Astrocyte (in vitro differentiated cells and primary cell): Measurements from ENCODE around the gene PHC1. TPM values are rescaled to one million over a fixed set of nuclear protein-coding genes. Genes with fewer than 3 reads are reported as not detected.

ENCODE experiments used
- DNase-seq: peaks from one replicate; pipeline ENCODE4 v3.0.0-alpha.2; 2010; ENCODE audit warnings: low read depth
- FAIRE-seq: peaks from 2 replicates; lab custom pipeline; 2011; peaks lifted over from hg19 to GRCh38; lab: Jason Lieb, UNC
- H2AFZ ChIP-seq: 2 replicates; pipeline ENCODE4 v1.6.0; 2012; ENCODE audit warnings: low read depth, low read length, inconsistent platforms
- H3K27ac ChIP-seq: 2 replicates; pipeline ENCODE4 v1.5.1; 2011; ENCODE audit warnings: low read depth, low read length, inconsistent platforms
- H3K27me3 ChIP-seq: 2 replicates; pipeline ENCODE4 v1.6.0; 2011; ENCODE audit warnings: low read length, inconsistent platforms; ENCODE audit not compliant: insufficient read depth
- H3K36me3 ChIP-seq: 2 replicates; pipeline ENCODE4 v1.5.1; 2011; ENCODE audit warnings: low read length, inconsistent platforms; ENCODE audit not compliant: insufficient read depth
- H3K4me1 ChIP-seq: 2 replicates; pipeline ENCODE4 v1.5.1; 2011; ENCODE audit warnings: low read length, inconsistent platforms; ENCODE audit not compliant: insufficient read depth
- H3K4me2 ChIP-seq: 2 replicates; pipeline ENCODE4 v1.6.0; 2012; ENCODE audit warnings: low read length, inconsistent platforms
- H3K4me3 ChIP-seq: 2 replicates; pipeline ENCODE4 v1.5.1; 2011; ENCODE audit warnings: low read depth, mild to moderate bottlenecking, low read length, inconsistent platforms; ENCODE audit not compliant: insufficient read depth
- H3K79me2 ChIP-seq: 2 replicates; pipeline ENCODE4 v1.6.0; 2012; ENCODE audit warnings: mild to moderate bottlenecking, low read length, inconsistent platforms; ENCODE audit not compliant: insufficient read depth
- H3K9ac ChIP-seq: 2 replicates; pipeline ENCODE4 v1.6.0; 2012; ENCODE audit warnings: mild to moderate bottlenecking, low read length, inconsistent platforms
- H3K9me3 ChIP-seq: 2 replicates; pipeline ENCODE4 v1.5.1; 2012; ENCODE audit warnings: low read depth, mild to moderate bottlenecking, low read length, inconsistent platforms; ENCODE audit not compliant: insufficient read depth
- H4K20me1 ChIP-seq: 2 replicates; pipeline ENCODE4 v1.6.0; 2012; ENCODE audit warnings: low read length, inconsistent platforms; ENCODE audit not compliant: insufficient read depth
- H3K27ac Mint-ChIP-seq: one replicate; pipeline ENCODE4 v1.8.0; 2021; ENCODE audit warnings: mild to moderate bottlenecking, mixed read lengths; ENCODE audit not compliant: unreplicated experiment
- H3K27me3 Mint-ChIP-seq: one replicate; pipeline ENCODE4 v1.8.0; 2021; ENCODE audit warnings: low read depth, mixed read lengths; ENCODE audit not compliant: unreplicated experiment
- H3K36me3 Mint-ChIP-seq: one replicate; pipeline ENCODE4 v1.8.0; 2021; ENCODE audit warnings: low read depth, mixed read lengths; ENCODE audit not compliant: unreplicated experiment
- H3K4me1 Mint-ChIP-seq: one replicate; pipeline ENCODE4 v1.8.0; 2021; ENCODE audit warnings: low read depth, mixed read lengths; ENCODE audit not compliant: unreplicated experiment
- H3K4me3 Mint-ChIP-seq: one replicate; pipeline ENCODE4 v1.8.0; 2021; ENCODE audit warnings: mild to moderate bottlenecking, moderate library complexity, mixed read lengths; ENCODE audit not compliant: unreplicated experiment
- H3K9me3 Mint-ChIP-seq: one replicate; pipeline ENCODE4 v1.8.0; 2021; ENCODE audit warnings: mild to moderate bottlenecking, mixed read lengths; ENCODE audit not compliant: unreplicated experiment
- EZH2 ChIP-seq: IDR thresholded peaks from 2 replicates; pipeline ENCODE4 v1.6.1; 2012; ENCODE audit warnings: mild to moderate bottlenecking, low read length, inconsistent platforms; ENCODE audit not compliant: insufficient read depth
- total RNA-seq: library from RNA; stranded (reverse); gene quantifications from 2 replicates; pipeline ENCODE4 v1.2.1, GENCODE V29; 2021
- TF ChIP-seq, protein P1 (sequence below): IDR thresholded peaks from 2 replicates; pipeline ENCODE4 v1.5.1; 2011; ENCODE audit warnings: low read depth, mild to moderate bottlenecking, inconsistent platforms, low read length, moderate library complexity; ENCODE audit not compliant: insufficient read depth

PHC1 gene
- total RNA-seq, 1 donor from 2014 or later, result 35.4 TPM

GRCh38 chr12:8969861-8970411 is 55.6 kb downstream of the PHC1 start:
- Histone ChIP-seq H3K4me3 (no peak overlapping the region), H3K9ac (no peak overlapping the region), H3K4me2 (no peak overlapping the region), H4K20me1 (no peaks in the 10 kb centered on the region), H3K36me3 (no peaks in the 10 kb centered on the region), H3K4me1 (no peaks in the 10 kb centered on the region), H3K79me2 (no peaks in the 10 kb centered on the region), H2AFZ (no peak overlapping the region), H3K27me3 (no peaks in the 10 kb centered on the region), H3K27ac (no peak overlapping the region), H3K9me3 (peaks cover 7% of the 10 kb centered on the region)
- no peaks in the 10 kb centered on the region for H3K4me1 Mint-ChIP-seq
- DNase-seq (no peak), FAIRE-seq (no peak)
- no peak overlapping the region for H3K27ac Mint-ChIP-seq
- TF ChIP-seq EZH2, result no peak
- TF ChIP-seq, protein P1, sequence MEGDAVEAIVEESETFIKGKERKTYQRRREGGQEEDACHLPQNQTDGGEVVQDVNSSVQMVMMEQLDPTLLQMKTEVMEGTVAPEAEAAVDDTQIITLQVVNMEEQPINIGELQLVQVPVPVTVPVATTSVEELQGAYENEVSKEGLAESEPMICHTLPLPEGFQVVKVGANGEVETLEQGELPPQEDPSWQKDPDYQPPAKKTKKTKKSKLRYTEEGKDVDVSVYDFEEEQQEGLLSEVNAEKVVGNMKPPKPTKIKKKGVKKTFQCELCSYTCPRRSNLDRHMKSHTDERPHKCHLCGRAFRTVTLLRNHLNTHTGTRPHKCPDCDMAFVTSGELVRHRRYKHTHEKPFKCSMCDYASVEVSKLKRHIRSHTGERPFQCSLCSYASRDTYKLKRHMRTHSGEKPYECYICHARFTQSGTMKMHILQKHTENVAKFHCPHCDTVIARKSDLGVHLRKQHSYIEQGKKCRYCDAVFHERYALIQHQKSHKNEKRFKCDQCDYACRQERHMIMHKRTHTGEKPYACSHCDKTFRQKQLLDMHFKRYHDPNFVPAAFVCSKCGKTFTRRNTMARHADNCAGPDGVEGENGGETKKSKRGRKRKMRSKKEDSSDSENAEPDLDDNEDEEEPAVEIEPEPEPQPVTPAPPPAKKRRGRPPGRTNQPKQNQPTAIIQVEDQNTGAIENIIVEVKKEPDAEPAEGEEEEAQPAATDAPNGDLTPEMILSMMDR, result no peak
- no peaks in the 10 kb centered on the region for H3K27me3 Mint-ChIP-seq
- H3K36me3 Mint-ChIP-seq, result no peaks in the 10 kb centered on the region
- H3K4me3 Mint-ChIP-seq, result no peak overlapping the region
- peaks cover 4% of the 10 kb centered on the region for H3K9me3 Mint-ChIP-seq

DNA sequence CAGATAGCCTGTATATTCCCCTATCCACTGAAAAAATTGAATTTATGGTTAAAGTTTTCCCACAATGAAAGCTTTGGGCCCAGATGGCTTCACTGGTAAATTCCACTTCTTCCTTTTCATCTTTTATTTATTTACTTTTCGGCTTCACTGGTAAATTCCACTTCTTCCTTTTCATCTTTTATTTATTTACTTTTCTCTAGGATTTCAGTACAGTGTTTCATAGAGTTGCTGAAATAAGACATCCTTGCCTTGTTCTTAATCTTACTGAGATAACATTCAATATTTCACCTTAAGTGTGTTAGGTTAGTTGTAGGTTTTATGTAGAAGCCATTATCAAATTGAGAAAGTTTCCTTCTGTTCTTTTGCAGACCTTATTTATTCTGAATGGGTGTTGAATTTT is 56.1 kb downstream of the PHC1 start:
- H3K4me1 ChIP-seq, result no peaks in the 10 kb centered on the region
- Mint-ChIP-seq H3K27ac (no peak overlapping the region), H3K36me3 (no peaks in the 10 kb centered on the region), H3K4me1 (no peaks in the 10 kb centered on the region), H3K27me3 (no peaks in the 10 kb centered on the region), H3K9me3 (peaks cover 4% of the 10 kb centered on the region), H3K4me3 (no peak overlapping the region)
- no peaks in the 10 kb centered on the region for H3K79me2 ChIP-seq
- H3K27me3 ChIP-seq, result no peaks in the 10 kb centered on the region
- H3K9me3 ChIP-seq, result peaks cover 7% of the 10 kb centered on the region
- no peak for DNase-seq
- no peak overlapping the region for H3K4me2 ChIP-seq
- no peak for FAIRE-seq
- H3K27ac ChIP-seq, result no peak overlapping the region
- no peaks in the 10 kb centered on the region for H3K36me3 ChIP-seq
- no peak overlapping the region for H2AFZ ChIP-seq
- no peak overlapping the region for H3K9ac ChIP-seq
- TF ChIP-seq EZH2, result no peak
- TF ChIP-seq, protein P1, result no peak
- H3K4me3 ChIP-seq, result no peak overlapping the region
- H4K20me1 ChIP-seq, result no peaks in the 10 kb centered on the region

- Mint-ChIP-seq H3K27me3 (no peaks in the 10 kb centered on the region), H3K27ac (no peak overlapping the region), H3K9me3 (no peaks in the 10 kb centered on the region), H3K36me3 (no peaks in the 10 kb centered on the region), H3K4me3 (no peak overlapping the region), H3K4me1 (no peaks in the 10 kb centered on the region)
- no peaks in the 10 kb centered on the region for H3K27me3 ChIP-seq
- no peak for FAIRE-seq
- H3K79me2 ChIP-seq, result no peaks in the 10 kb centered on the region
- TF ChIP-seq, protein P1, result no peak
- TF ChIP-seq EZH2, result no peak
- no peaks in the 10 kb centered on the region for H3K4me1 ChIP-seq
- H3K9ac ChIP-seq, result no peak overlapping the region
- no peak for DNase-seq
- H3K27ac ChIP-seq, result no peak overlapping the region
- no peaks in the 10 kb centered on the region for H3K9me3 ChIP-seq
- H4K20me1 ChIP-seq, result no peaks in the 10 kb centered on the region
- H3K4me3 ChIP-seq, result no peak overlapping the region
- H3K36me3 ChIP-seq, result no peaks in the 10 kb centered on the region
- no peak overlapping the region for H2AFZ ChIP-seq
- no peak overlapping the region for H3K4me2 ChIP-seq
These were observed 65.8 kb downstream of the PHC1 start for GRCh38 chr12:8980137-8980536.
